AG09319 (cell line): ENCODE measurements around the gene CCDC196.
"Not testable (repeated sequence)": the region's sequence is repeated elsewhere in the genome, so short reads cannot be mapped to it uniquely, and the experiment has no call there.

Source experiments
- DNase-seq: peaks from one replicate; pipeline ENCODE4 v3.0.0-alpha.2; 2010; ENCODE audit warnings: low read depth; ENCODE audit errors: extremely low read depth
- TF ChIP-seq, protein P1 (sequence below): IDR thresholded peaks from 2 replicates; pipeline ENCODE4 v1.5.1; 2011; ENCODE audit warnings: low read depth, mild to moderate bottlenecking, inconsistent platforms, low read length, moderate library complexity

CCDC196 gene

DNA sequence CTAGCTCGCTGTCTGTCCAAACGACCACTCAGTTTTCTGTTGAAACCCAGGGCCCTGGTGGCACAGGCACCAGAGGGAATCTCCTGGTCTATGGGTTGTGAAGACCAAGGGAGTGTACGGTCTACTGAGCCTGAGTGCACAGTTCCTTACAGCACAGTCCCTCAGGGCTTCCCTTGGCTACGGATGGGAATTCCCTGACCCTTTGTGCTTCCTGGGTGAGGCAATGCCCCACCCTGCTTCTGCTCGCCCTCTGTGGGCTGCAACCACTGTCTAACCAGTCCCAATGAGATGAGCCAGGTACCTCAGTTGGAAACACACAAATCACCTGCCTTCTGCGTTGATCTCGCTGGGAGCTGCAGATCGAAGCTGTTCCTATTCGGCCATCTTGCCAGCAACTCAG is 44.4 kb downstream of the CCDC196 start:
- DNase-seq: no peak
- TF ChIP-seq, protein P1, sequence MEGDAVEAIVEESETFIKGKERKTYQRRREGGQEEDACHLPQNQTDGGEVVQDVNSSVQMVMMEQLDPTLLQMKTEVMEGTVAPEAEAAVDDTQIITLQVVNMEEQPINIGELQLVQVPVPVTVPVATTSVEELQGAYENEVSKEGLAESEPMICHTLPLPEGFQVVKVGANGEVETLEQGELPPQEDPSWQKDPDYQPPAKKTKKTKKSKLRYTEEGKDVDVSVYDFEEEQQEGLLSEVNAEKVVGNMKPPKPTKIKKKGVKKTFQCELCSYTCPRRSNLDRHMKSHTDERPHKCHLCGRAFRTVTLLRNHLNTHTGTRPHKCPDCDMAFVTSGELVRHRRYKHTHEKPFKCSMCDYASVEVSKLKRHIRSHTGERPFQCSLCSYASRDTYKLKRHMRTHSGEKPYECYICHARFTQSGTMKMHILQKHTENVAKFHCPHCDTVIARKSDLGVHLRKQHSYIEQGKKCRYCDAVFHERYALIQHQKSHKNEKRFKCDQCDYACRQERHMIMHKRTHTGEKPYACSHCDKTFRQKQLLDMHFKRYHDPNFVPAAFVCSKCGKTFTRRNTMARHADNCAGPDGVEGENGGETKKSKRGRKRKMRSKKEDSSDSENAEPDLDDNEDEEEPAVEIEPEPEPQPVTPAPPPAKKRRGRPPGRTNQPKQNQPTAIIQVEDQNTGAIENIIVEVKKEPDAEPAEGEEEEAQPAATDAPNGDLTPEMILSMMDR: no peak

DNA sequence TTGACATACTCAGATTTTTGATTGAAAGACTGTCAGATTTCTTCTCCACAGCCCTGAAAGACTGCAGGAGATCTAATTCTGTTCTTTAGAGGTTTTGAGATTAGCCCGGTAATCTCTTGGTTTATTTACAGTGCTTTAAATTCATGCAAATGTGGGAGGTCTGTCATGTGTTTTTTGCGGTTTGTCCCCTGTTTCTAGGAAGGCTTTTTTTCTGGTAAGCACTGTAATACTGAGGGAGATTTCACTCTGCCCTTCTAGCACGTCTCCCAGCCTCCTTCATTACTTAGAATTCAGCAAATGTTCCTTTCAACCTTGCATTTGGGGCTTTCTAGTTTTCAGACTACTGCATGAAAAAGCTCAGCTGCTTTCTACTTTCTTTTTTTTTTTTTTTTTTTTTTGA is 52.9 kb downstream of the CCDC196 start:
- TF ChIP-seq, protein P1: no peak

DNA sequence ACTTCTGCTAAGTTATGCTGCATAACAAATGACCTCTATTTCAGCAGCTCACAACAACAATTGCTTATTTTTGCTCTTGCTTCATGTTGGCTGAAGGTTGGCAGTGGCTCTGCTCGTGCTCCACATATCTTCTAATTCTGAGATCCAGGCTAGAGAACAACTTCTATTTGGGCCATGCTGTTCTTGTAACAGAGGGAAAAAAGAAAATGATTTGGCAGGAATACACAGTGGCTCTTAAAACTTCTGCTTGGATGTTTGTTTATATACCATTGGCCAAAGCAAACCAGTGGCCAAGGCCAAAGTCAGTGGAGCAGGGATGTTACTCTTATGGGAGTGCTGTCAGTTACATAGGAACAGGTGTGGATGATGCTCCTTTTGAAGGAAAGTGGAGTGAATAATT is 53.9 kb downstream of the CCDC196 start:
- TF ChIP-seq, protein P1: no peak

More for the DNA sequence above, 52.9 kb downstream of the CCDC196 start:
- no peak for DNase-seq

DNA sequence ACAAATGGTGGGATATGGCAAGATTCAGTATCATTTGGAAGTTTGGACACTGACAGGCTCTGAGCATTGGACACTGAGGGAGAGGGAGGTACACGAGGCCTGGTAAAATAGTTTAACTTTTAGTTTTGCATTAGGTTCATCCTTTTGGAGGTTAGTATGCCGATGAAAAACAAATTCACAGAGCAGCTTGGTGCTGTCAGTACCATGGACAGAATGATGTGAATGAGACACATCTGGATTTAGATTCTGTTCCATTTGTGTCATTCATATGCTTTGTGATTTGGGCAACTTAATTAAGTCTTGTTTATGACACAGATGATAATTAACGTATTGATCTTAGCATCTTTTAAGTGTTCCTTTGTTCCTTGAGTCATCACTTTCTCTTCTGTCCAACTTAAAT is 55.5 kb downstream of the CCDC196 start:
- no peak for DNase-seq
- TF ChIP-seq, protein P1: no peak

More for the DNA sequence above, 53.9 kb downstream of the CCDC196 start:
- DNase-seq: no peak

DNA sequence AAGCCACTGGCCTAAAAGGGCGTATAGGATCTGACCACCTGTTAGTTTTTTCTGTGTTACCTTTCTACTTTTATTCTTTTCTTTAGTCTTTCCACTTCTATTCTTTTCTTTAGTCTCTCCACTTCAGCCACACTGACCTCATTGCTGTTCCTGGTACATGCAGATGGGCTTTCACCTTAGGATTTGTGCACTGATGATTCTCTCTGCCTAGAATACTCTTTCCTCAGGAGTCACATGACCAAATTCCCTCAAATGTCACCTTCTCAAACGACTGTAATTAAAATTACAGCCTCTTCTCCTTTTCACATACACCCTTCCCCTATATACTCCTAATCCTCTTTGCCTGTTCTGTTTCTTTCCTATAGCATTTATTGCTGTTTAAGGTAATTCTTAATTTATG is 57.8 kb downstream of the CCDC196 start:
- TF ChIP-seq, protein P1: no peak
- no peak for DNase-seq

DNA sequence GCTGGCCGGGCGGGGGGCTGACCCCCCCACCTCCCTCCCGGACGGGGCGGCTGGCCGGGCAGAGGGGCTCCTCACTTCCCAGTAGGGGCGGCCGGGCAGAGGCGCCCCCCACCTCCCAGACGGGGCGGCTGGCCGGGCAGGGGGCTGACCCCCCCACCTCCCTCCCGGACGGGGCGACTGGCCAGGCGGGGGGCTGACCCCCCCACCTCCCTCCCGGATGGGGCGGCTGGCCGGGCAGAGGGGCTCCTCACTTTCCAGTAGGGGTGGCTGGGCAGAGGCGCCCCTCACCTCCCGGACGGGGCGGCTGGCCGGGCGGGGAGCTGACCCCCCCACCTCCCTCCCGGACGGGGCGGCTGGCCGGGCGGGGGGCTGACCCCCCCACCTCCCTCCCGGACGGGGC is 59.0 kb downstream of the CCDC196 start:
- not testable (repeated sequence) for DNase-seq

DNA sequence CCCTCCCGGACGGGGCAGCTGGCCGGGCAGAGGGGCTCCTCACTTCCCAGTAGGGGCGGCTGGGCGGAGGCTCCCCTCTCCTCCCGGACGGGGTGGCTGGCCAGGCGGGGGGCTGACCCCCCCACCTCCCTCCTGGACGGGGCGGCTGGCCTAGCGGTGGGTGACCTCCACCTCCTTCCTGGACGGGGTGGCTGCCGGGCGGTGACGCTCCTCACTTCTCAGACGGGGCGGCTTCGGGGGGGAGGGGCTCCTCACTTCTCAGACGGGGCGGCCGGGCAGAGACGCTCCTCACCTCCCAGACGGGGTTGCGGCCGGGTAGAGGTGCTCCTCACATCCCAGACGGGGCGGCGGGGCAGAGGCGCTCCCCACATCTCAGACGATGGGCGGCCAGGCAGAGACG is 59.6 kb downstream of the CCDC196 start:
- not testable (repeated sequence) for DNase-seq
